ENCODE data around the gene PTRH1. TPM values are rescaled to one million over a fixed set of nuclear protein-coding genes. Genes with fewer than 3 reads are reported as not detected.
A peak's percentile ranks its signal among the peaks of the same experiment; 100 is the strongest.

The PTRH1 gene
- total RNA-seq, 1 experiment from 2014 or later = 16.9 TPM

DNA sequence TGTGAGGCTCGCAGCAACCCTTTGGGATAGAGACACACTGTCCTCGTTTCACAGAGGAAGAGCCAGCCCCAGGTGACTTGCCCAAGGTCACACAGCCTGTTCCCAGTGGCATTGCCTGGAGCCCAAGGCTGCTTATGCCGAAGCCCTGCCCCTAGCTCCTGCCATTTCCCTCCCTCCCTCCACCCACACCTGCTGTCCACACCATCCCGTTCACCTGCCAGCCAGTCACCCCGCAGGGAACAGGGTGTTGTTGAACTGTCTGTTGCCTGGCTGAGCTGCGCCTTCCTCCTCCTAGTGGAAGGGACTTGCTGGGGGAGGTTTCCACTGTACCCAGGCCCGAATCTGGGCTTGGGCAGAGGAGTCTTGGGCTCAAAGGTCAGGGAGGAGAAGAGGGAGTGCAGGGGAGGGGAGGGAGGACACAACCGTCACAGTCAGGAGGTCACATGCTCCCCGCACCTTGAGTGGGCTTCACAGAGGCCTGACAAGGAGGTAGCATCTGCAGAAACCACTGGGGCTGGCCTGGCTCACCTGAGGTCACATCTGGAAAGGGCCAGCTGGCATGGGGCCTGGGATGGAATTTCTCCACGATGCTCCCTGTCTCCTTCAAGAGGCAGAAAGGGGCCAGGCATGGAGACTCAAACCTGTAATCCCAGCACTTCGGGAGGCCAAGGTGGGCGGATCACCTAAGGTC lies 6.7 kb upstream of the PTRH1 start:
- TF ChIP-seq, protein P1, sequence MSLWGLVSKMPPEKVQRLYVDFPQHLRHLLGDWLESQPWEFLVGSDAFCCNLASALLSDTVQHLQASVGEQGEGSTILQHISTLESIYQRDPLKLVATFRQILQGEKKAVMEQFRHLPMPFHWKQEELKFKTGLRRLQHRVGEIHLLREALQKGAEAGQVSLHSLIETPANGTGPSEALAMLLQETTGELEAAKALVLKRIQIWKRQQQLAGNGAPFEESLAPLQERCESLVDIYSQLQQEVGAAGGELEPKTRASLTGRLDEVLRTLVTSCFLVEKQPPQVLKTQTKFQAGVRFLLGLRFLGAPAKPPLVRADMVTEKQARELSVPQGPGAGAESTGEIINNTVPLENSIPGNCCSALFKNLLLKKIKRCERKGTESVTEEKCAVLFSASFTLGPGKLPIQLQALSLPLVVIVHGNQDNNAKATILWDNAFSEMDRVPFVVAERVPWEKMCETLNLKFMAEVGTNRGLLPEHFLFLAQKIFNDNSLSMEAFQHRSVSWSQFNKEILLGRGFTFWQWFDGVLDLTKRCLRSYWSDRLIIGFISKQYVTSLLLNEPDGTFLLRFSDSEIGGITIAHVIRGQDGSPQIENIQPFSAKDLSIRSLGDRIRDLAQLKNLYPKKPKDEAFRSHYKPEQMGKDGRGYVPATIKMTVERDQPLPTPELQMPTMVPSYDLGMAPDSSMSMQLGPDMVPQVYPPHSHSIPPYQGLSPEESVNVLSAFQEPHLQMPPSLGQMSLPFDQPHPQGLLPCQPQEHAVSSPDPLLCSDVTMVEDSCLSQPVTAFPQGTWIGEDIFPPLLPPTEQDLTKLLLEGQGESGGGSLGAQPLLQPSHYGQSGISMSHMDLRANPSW (CRISPR knock-in tag; conservative IDR thresholded peaks at IDR 0.05; ENCODE audit: low read depth) = no peak
- TF ChIP-seq, protein P2, sequence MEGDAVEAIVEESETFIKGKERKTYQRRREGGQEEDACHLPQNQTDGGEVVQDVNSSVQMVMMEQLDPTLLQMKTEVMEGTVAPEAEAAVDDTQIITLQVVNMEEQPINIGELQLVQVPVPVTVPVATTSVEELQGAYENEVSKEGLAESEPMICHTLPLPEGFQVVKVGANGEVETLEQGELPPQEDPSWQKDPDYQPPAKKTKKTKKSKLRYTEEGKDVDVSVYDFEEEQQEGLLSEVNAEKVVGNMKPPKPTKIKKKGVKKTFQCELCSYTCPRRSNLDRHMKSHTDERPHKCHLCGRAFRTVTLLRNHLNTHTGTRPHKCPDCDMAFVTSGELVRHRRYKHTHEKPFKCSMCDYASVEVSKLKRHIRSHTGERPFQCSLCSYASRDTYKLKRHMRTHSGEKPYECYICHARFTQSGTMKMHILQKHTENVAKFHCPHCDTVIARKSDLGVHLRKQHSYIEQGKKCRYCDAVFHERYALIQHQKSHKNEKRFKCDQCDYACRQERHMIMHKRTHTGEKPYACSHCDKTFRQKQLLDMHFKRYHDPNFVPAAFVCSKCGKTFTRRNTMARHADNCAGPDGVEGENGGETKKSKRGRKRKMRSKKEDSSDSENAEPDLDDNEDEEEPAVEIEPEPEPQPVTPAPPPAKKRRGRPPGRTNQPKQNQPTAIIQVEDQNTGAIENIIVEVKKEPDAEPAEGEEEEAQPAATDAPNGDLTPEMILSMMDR (IDR thresholded peaks at IDR 0.05) = no peak
- TF ChIP-seq CDX4 (CRISPR knock-in tag; IDR thresholded peaks at IDR 0.05; ENCODE audit: borderline replicate concordance) = no peak
- TF ChIP-seq, protein P3, sequence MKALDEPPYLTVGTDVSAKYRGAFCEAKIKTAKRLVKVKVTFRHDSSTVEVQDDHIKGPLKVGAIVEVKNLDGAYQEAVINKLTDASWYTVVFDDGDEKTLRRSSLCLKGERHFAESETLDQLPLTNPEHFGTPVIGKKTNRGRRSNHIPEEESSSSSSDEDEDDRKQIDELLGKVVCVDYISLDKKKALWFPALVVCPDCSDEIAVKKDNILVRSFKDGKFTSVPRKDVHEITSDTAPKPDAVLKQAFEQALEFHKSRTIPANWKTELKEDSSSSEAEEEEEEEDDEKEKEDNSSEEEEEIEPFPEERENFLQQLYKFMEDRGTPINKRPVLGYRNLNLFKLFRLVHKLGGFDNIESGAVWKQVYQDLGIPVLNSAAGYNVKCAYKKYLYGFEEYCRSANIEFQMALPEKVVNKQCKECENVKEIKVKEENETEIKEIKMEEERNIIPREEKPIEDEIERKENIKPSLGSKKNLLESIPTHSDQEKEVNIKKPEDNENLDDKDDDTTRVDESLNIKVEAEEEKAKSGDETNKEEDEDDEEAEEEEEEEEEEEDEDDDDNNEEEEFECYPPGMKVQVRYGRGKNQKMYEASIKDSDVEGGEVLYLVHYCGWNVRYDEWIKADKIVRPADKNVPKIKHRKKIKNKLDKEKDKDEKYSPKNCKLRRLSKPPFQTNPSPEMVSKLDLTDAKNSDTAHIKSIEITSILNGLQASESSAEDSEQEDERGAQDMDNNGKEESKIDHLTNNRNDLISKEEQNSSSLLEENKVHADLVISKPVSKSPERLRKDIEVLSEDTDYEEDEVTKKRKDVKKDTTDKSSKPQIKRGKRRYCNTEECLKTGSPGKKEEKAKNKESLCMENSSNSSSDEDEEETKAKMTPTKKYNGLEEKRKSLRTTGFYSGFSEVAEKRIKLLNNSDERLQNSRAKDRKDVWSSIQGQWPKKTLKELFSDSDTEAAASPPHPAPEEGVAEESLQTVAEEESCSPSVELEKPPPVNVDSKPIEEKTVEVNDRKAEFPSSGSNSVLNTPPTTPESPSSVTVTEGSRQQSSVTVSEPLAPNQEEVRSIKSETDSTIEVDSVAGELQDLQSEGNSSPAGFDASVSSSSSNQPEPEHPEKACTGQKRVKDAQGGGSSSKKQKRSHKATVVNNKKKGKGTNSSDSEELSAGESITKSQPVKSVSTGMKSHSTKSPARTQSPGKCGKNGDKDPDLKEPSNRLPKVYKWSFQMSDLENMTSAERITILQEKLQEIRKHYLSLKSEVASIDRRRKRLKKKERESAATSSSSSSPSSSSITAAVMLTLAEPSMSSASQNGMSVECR (CRISPR knock-in tag; IDR thresholded peaks at IDR 0.05; ENCODE audit: borderline replicate concordance) = no peak
- no peak for TF ChIP-seq ZBTB43 (CRISPR knock-in tag; IDR thresholded peaks at IDR 0.05)
- TF ChIP-seq NFYB (CRISPR knock-in tag; conservative IDR thresholded peaks at IDR 0.05; ENCODE audit: low read depth) = no peak
- ChIA-PET CTCF (interaction anchor here (0.8 to 1.6 kb wide), 5 partner anchors 10 to 232 kb away, joined by 3 to 16 read pairs (median 3); partner anchors contain the start of gene TOR2A), POLR2A (no interaction called here)
- Mint-ChIP-seq H3K27ac (no peak overlapping the region), H3K27me3 (ENCODE audit: low read depth) (no peaks in the 10 kb centered on the region), H3K36me3 (no peaks in the 10 kb centered on the region), H3K9me3 (no peaks in the 10 kb centered on the region), H3K4me1 (peaks cover 14% of the 10 kb centered on the region), H3K4me3 (no peak overlapping the region)
- DNase-seq (ENCODE audit: low spot score) (no peak), ATAC-seq (peak; percentile 6; the same call in 1 of the 2 replicates)

GRCh38 chr9:127721391-127721821 lies 5.9 kb upstream of the PTRH1 start:
- H3K4me1 Mint-ChIP-seq = peaks cover 14% of the 10 kb centered on the region
- TF ChIP-seq TCF7 (CRISPR knock-in tag; IDR thresholded peaks at IDR 0.05; ENCODE audit: low read depth) = no peak
- TF ChIP-seq NFE2L1 (CRISPR knock-in tag; IDR thresholded peaks at IDR 0.05) = no peak
- TF ChIP-seq ZNF232 (CRISPR knock-in tag; IDR thresholded peaks at IDR 0.05) = no peak
- TF ChIP-seq, protein P3 (CRISPR knock-in tag; IDR thresholded peaks at IDR 0.05; ENCODE audit: borderline replicate concordance) = no peak
- TF ChIP-seq NFYB (CRISPR knock-in tag; conservative IDR thresholded peaks at IDR 0.05; ENCODE audit: low read depth) = no peak
- no peak for TF ChIP-seq ZNF396 (CRISPR knock-in tag; IDR thresholded peaks at IDR 0.05; ENCODE audit: borderline replicate concordance)
- TF ChIP-seq TEAD4 (CRISPR knock-in tag; IDR thresholded peaks at IDR 0.05) = no peak
- DNase-seq (ENCODE audit: low spot score) (no peak), ATAC-seq (no peak)
- CTCF ChIA-PET = interaction anchor here (0.8 to 1.6 kb wide), 5 partner anchors 13 to 232 kb away, joined by 3 to 16 read pairs (median 3); partner anchors contain the start of gene TOR2A
- POLR2A ChIA-PET = no interaction called here
- no peak overlapping the region for H3K4me3 Mint-ChIP-seq
- no peaks in the 10 kb centered on the region for H3K36me3 Mint-ChIP-seq
- no peak overlapping the region for H3K27ac Mint-ChIP-seq
- no peaks in the 10 kb centered on the region for H3K27me3 Mint-ChIP-seq (ENCODE audit: low read depth)
- no peaks in the 10 kb centered on the region for H3K9me3 Mint-ChIP-seq

Measured in WTC11 (cell line).